ENCODE measurements around the gene ARSD.
"Not testable (repeated sequence)": the region's sequence is repeated elsewhere in the genome, so short reads cannot be mapped to it uniquely, and the experiment has no call there.

The ARSD gene, protein sequence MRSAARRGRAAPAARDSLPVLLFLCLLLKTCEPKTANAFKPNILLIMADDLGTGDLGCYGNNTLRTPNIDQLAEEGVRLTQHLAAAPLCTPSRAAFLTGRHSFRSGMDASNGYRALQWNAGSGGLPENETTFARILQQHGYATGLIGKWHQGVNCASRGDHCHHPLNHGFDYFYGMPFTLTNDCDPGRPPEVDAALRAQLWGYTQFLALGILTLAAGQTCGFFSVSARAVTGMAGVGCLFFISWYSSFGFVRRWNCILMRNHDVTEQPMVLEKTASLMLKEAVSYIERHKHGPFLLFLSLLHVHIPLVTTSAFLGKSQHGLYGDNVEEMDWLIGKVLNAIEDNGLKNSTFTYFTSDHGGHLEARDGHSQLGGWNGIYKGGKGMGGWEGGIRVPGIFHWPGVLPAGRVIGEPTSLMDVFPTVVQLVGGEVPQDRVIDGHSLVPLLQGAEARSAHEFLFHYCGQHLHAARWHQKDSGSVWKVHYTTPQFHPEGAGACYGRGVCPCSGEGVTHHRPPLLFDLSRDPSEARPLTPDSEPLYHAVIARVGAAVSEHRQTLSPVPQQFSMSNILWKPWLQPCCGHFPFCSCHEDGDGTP

DNA sequence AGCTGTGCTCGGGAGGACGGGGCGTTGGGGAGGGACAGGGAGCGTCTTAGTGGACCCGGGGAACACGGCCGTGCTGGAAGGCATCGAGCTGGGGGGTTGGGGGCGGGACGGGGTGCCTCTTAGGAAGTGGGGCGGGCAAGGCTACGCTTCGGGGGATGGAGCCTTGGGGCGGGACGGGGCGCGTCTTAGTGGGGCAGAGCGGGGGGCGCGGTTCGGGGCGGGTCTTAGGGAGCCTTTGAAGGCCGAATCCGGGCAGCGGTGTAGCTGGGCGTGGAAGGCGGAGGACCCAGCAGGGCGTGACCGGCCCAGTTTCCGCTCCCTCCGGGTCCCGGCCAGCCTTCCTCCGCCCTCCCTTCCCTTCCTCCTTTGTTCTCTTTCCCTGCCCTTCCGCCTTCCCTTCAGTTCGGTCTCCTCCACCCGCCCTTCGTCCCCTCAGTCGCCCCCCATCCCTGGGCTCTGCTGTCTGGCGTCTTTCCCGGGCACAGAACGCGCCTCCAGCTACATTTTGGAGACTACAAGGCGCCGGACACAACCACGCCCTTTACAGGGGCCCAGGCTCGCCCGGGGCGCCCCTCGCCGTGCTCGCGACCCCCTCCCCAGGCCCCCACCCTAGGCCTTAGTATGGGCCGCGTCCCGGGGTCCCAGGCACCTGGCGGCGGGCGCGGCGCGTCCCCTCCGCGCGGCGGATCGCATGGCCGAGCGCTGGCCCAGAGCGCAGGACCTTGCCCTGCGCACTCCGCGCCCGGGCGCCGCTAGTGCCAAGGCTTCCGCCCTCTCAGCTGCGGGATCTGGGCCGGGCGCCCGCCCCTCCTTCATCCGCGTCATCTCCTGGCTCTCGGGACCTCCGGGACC is at the start of gene ARSD:
Gene ARSD, minus strand, starts transcription at position 757 of the 852 bp plus-strand sequence. Its CDS starts 64 bp downstream, at position 693.
- peak; percentile 57 for DNase-seq

DNA sequence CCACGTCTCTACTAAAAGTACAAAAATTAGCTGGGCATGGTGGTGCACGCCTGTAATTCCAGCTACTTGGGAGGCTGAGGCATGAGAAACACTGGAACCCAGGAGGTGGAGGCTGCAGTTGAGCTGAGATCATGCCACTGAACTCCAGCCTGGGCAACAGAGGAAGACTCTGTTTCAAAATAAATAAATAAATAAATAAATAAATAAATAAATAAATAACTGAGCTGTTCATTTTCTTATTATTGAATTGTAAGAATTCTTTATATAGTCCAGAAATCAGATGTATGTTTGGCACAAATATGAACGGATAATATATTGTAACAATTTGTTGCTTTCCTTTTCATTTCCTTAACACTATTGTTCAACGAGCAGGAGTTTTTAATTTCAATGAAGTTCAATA is 49.5 kb upstream of the ARSD start:
- not testable (repeated sequence) for DNase-seq

DNA sequence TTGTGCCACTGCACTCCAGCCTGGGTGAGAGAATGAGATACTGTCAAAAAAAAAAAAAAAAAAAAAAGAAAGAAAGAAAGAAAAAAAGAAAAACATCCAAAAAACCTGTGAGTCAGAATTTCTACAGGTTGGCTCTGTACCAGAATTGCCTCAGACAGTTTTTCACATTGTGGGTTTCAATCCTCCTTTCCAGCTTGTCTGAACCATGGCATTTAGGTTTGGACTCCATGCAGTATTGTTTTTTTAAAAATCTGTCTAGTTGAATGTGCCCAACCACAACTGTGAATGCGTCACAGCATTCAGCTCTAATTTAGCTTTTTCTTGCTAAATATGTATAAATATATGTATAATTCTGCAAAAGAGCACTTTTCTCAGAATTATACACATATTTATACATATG is 45.8 kb upstream of the ARSD start:
- DNase-seq: no peak

DNA sequence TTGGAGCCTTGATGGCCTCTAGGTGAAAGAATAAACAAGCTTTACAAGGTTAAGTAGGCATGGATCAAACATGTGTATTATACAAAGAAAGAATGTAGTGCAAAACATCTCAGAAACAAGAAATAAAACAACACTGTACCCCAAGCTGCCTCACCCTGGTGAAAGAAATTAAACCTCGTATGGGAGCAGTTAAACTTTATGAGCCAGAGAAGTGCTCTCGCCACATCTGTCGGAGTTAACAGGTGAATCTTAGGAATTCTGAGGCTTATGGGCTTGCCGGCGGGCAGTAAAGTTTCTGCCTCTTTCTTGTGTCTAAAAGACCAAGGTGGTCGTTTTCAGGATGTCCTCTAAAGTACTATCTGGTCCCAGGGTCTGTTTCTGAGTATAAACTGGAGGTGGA is 43.3 kb upstream of the ARSD start:
- no peak for DNase-seq

DNA sequence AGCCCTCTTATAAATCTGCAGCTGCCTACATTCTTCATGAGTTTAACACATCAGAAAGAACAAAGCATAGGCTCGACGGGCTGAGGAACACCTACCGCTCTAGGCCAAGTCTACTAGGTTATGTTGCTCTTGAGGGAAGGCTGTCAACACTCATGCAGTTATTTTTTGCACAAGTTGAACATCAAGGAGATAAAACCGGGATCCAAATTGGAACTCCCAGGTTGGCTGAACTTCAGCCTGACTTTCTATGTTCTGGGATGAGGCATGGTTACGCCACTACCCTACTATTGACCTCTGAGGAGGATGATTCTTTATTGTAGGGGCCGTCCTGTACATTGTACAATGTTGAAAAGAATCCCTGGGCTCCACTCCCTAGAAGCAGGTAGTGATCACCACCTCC is 39.9 kb upstream of the ARSD start:
- no peak for DNase-seq

DNA sequence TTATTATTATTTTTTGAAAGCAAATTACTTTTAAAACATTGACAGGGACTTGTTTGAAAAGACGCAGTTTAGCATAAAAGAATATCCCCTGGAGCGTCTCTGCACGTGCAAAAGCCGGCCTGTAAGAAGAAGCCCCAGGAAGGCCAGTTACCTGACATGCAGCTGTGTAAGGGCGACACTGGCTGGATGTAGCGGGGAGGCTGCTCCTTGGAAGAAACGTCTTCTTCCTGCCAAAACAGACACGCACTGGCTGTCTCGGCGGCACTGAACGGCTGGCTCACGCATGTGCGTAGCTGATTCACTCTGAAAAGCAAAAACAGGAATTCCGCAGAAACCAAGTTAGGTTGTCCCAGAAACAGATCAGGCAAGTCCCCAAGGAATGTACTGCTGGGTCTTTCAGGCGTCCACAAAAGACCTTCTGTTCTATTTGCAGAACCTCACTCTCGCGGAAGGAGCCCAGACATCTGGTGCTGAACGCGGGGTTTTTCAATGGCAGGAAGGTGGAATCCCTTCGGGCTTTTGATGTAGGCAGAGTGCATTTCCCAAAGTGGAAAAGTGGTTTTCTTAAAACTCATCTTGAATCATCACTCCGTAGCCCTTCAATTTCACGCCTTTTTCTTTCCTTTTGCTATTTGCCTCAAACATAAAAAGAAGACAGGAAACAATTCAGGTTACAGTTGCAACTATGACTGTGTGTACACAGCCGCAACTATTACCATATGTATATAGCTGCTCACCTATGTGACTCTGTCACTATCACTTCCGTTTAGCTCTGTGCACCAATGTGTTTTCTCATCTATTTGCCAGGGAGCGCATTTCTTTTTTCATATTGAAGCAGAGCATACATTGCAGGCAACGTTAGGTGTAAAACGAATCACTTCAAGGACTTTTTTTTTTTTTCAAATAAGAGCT is 39.1 kb upstream of the ARSD start:
- DNase-seq: no peak

DNA sequence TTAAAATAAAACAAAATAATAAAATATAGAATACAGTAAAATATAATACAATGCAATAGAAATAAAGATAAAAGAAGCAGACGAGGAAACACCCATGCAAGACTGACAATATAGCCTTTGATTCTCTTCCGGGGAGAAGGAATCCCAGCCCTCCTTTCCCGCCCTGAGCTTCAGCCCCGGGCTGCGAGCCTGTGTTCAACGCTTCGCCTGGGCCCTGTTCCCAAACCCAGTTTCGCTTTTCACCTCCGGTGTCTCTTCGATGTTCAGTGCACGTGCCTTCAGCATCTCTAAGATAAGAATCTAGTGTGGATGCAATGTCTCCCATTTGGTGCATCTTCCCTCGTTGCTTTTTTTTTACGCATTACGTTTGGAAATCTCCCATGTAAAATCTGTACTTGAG is 38.4 kb upstream of the ARSD start:
- DNase-seq: no peak

DNA sequence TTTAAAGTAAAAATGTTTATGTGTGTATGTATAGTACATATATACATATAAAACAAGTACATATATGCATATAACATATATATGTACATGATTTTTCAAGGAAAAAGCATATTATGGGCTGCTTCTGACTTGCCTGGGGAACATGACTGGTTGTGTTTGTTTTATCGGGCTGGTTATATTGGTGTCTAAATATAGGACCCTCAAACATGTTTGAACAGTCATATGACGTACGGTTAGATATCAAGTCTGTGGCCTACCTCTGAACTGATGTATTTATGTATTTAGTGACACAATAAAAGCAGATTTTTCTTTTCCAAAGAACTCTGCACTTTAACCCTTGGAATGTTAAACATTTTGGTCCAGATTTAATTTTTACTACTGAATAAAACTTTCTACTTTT is 37.9 kb upstream of the ARSD start:
- no peak for DNase-seq

DNA sequence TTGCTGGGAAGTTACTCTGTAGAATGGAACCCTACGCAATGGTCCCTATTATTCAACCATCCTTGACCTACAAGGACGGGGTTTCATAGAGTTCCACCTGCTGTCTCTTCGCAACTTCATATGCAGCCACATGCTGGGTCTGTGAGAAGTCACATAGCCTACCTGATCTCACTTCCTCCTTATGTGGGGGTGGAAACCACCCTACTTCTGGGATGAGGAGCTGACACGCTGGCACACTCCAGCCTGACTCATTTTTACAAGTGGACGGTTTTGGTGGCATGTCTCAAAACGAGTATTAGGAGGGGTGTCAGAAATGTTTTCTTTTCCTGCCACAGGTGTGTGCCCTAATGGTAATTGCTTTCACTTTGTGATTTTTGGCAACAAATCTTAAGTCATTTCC is 36.8 kb upstream of the ARSD start:
- DNase-seq: no peak

DNA sequence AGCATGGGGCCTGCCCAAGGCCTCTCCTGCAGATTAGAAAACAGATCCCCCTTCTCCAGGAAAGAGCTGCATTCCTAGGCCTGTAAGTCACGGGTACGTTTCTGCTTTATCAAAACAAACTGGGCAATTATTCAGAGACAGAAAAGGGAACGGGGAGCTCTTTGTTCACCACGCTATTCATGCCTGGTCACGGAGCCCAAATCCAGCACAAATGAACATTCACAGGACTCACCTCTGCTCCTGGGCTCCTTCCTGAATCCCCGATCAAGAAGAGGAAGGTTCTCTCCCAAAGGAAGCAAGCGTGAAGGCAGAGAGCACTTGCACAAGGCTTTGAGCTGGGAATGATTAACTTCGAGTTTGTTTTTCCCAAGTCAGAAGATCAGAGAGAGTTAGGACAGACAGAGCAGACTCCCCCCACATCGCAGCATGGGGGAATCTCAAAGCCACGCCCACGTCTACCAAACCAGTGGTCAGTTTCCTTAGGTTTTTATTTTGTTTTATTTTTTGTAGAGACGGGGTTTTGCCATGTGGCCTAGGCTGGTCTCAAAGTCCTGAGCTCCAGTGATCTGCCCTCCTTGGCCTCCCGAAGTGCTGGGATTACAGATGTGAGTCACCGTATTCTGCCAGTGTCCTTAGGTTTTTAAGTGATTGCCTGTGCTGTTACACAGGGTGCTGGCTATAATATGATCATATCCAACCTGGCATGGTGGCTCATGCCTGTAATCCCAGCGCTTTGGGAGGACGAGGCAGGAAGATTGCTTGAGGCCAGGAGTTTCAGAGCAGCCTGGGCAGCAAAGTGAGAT is 35.1 kb upstream of the ARSD start:
- DNase-seq: not testable (repeated sequence)

DNA sequence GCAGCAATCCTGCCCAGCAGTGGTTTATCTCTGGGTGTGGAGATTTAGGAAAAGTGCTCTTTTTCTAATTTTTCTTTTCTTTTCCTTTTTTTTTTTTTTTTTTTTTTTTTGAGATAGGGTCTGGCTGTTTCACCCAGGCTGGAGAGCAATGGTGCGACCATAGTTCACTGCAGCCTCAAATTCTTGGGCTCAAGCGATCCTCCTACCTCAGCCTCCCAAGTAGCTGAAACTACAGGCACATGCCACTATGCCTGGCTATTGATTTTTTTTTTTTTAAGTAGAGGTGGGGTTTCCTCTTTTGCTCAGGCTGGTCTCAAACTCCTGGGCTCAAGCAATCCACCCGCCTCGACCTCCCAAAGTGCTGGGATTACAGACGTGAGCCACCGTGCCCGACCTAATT is 34.3 kb upstream of the ARSD start:
- not testable (repeated sequence) for DNase-seq

DNA sequence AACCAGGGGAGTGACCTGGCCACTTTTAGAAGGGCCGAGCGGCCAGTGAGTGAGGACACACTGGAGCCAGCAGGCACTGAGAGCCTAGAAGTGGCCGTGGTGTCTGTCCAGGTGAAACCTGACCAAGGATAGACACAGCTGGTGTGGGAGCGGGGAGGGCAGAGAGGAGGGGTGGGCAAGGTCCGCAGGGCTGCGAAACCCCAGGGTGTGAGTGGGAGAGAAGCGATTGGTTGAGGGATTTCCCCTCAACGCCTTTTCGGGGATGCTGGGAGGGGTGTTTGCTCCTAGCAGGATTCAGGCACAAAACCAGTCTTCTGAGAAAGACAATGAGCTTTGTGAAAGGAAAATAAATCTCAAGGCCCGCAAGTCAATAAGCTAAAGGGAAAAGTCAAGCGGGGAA is 33.2 kb upstream of the ARSD start:
- DNase-seq: no peak

DNA sequence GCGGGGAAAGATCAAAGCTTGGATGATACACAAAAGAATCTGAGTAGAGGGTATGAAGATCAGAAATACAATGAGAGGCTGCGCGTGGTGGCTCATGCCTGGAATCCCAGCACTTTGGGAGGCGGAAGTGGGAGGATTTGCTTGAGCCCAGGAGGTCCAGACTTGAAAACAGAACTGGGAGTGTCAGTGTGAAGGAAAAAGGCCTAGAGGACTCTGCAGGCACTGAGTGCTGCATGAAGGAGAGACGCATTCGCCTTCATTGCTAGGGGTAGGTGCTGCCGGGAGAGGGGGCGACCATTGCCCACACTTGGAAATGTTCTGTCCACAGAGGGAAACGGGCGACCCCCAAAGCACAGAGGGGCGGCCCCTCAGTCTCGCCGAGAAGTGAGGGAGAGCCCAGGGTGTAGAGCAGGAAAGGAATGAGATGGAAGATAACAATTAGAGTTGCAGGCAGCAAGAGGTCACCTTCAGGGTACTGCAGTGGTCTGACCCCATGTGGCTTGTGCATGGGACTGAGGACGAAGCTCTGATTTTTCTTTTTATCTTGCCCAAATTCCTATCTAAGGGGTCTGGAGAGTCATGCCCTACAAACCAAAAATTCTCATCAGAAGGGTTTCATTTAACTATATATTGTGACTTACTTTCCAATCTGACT is 31.8 kb upstream of the ARSD start:
- DNase-seq: no peak

DNA sequence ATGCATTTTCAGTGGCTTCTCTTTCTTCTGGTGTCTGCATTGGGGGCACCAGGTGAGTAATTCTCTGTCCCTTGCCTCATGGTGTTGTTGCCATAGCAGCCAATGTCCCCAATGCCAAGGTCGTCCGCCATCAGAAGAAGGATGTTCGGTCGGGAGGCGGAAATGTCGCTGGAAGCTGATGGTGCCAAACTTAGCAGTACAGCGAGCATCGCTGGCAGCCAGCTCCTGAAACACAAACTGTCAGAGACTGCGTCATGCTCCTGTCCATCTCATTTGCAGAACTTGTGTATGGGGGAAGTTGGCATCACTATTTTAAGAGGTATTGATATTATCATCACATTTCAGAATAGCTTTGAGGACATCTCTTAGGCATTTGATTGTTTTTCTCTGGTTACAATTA is 29.1 kb upstream of the ARSD start:
- no peak for DNase-seq

DNA sequence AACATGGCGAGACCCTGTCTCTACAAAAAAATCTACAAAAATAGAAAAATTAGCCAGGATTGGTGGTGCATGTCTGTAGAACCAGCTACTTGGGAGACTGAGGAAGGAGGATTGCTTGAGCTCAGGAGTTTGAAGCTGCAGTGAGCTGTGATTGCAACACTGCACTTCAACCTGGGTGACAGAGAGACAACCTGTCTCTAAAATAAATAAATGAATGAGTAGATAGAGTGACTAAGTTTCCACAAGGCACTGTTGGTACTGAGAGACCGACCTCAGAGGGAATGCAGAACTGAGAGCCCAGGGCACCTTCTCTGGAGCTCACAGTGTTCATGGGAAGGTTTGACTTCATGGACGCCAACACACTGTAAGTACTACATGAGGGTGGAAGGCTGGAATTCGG is 26.7 kb upstream of the ARSD start:
- DNase-seq: no peak

DNA sequence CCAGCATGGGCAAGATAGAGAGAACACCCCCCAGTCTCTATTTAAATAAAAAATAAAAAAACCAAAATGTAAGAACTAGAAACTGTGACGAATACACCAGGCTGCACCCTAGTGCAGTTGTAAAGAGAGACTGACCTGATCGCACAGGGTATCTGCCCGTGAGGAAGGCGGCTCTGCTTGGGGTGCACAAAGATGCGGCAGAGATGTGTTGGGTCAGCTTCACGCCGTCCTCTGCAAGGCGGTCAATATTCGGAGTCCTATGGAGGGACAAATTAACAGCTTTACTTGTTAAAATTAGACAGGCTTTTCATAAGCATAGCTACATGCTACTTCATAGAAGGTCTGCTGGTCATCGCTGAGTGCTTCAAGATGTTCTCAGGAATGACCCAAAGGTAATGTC is 26.1 kb upstream of the ARSD start:
- no peak for DNase-seq

DNA sequence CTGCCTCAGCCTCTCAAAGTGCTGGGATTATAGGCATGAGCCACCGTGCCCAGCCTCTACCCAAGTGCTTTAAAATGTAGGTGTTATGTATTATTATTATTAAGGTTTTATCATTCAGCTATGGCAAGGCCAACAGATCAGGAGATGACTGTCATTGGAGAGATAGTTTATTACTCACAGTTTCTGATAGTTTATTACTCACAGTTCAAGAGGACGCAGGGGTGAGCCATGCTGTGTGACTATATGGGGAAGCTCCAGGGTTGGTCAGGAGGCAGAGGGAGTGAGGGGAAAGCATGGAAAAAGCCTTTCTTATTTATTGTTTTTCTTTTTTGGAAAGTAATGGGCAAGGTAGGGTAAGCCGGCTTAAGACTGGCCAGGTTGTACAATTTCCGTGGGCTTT is 25.4 kb upstream of the ARSD start:
- no peak for DNase-seq

DNA sequence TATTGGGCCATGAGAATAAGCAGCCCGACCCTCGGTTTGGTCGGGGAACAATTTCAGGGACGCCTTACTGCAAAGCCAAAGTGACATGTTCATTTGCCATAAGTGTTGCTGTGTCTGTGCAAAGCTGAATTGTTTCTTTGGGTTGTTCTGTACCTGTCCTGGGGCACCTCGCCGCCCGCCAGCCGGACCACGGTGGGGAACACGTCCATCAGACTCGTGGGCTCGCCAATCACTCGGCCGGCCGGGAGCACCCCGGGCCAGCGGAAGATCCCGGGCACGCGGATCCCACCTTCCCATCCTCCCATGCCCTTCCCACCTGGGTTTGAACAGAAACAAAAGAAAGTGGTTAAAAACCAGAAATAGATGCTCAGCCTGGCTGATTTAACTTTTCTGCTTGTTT is 8.8 kb upstream of the ARSD start:
- DNase-seq: not testable (repeated sequence)

DNA sequence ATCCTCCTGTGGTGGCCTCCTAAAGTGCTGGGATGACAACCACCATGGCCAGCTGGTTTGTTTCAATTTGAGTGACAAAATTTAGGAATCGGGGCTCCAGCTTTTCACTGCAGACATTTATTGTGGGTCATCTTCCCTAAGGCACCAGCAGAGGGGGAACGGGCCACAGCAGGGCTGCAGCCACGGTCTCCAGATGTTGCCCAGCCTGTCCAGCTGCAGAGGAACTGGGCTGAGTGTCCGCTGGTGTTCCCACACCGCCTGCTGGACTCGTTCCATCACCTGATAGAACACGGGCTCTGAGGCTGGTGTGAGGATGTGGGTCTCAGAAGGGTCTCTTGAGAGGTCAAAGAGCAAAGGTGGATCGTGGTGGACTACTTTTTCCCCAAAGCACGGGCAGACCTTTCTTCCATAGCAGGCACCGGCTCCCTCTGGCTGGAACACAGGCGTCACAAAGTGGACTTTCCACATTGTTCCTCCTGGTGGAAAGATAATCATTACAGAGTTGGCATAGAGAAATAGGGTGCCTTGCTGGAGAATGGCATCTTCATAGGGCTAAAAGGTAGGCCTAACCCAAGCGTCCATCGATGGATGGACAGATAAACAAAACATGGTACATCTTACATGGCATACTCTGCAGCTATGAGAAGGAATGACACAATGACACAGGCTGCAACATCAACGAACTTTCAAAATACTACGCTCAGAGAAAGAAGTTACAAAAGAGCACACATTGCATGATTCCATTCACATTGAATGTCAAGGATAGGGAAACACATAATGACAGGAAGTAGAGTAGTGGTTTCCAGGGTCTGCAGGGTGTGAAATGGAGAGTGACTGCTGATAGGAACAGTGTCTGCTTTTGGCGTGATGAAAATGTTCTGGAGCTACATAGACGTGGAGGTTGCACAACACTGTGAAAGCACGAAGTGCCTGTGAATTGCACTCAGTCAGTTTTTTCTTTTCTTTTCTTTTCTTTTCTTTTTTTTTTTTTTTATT is 5.9 kb upstream of the ARSD start:
- DNase-seq: no peak

Measured in CD4-positive, alpha-beta T cell treated with Interleukin-21 for 1 hour (primary cell).